Keratinocyte (primary cell): ENCODE results near the gene TMEM219. TPM values are rescaled to one million over a fixed set of nuclear protein-coding genes. Genes with fewer than 3 reads are reported as not detected.

Source experiments
- DNase-seq: peaks from one replicate; pipeline ENCODE4 v3.0.0-alpha.2; 2011; ENCODE audit warnings: low read depth, missing footprints, low spot score
- FAIRE-seq: peaks from 2 replicates; lab custom pipeline; 2011; peaks lifted over from hg19 to GRCh38; lab: Jason Lieb, UNC
- H2AFZ ChIP-seq: 2 replicates; pipeline ENCODE4 v1.6.0; 2012; ENCODE audit warnings: low read length, control low read depth, inconsistent platforms; ENCODE audit not compliant: control insufficient read depth
- H3K27ac ChIP-seq: 2 replicates; pipeline ENCODE4 v1.5.1; 2011; ENCODE audit warnings: low read length; ENCODE audit not compliant: control insufficient read depth, insufficient read depth
- H3K27me3 ChIP-seq: 3 replicates; pipeline ENCODE4 v1.6.0; 2011; ENCODE audit warnings: low read length; ENCODE audit not compliant: control insufficient read depth, insufficient read depth; ENCODE audit errors: extremely low read depth
- H3K36me3 ChIP-seq, 2 experiments: 2 replicates in 1 of 2; 3 replicates in 1 of 2; pipeline ENCODE4 v1.5.1; 2011; ENCODE audit warnings: low read length in 2 of 2, mild to moderate bottlenecking in 1 of 2; ENCODE audit not compliant: control insufficient read depth in 2 of 2, insufficient read depth in 2 of 2; ENCODE audit errors: extremely low read depth in 1 of 2
- H3K4me1 ChIP-seq: 3 replicates; pipeline ENCODE4 v1.5.1; 2011; ENCODE audit warnings: low read length; ENCODE audit not compliant: control insufficient read depth, insufficient read depth; ENCODE audit errors: extremely low read depth
- H3K4me2 ChIP-seq: 3 replicates; pipeline ENCODE4 v1.6.0; 2011; ENCODE audit warnings: low read depth, low read length; ENCODE audit not compliant: control insufficient read depth, insufficient read depth; ENCODE audit errors: extremely low read depth
- H3K4me3 ChIP-seq, 3 experiments: fragments of 200-600 bp in 1 of 3; sonication (generic) in 1 of 3; 2 replicates in 2 of 3; 3 replicates in 1 of 3; pipeline ENCODE4 v1.5.1; 2011 to 2016; ENCODE audit warnings: low read length in 3 of 3, mild to moderate bottlenecking in 3 of 3, control low read depth in 2 of 3, inconsistent platforms in 1 of 3, low read depth in 1 of 3, mixed read lengths in 1 of 3, mixed run types in 1 of 3, moderate library complexity in 1 of 3; ENCODE audit not compliant: control insufficient read depth in 2 of 3, insufficient read depth in 2 of 3; ENCODE audit errors: extremely low read depth in 1 of 3
- H3K79me2 ChIP-seq: 2 replicates; pipeline ENCODE4 v1.6.0; 2012; ENCODE audit warnings: low read length; ENCODE audit not compliant: control insufficient read depth, insufficient read depth
- H3K9ac ChIP-seq: 3 replicates; pipeline ENCODE4 v1.6.0; 2011; ENCODE audit warnings: low read length; ENCODE audit not compliant: control insufficient read depth, insufficient read depth; ENCODE audit errors: extremely low read depth
- H3K9me1 ChIP-seq: 3 replicates; pipeline ENCODE4 v1.6.0; 2011; ENCODE audit warnings: low read length; ENCODE audit not compliant: control insufficient read depth, insufficient read depth; ENCODE audit errors: extremely low read depth
- H3K9me3 ChIP-seq: 2 replicates; pipeline ENCODE4 v1.5.1; 2012; ENCODE audit warnings: low read depth, low read length; ENCODE audit not compliant: control insufficient read depth
- H4K20me1 ChIP-seq: 3 replicates; pipeline ENCODE4 v1.6.0; 2011; ENCODE audit warnings: low read length; ENCODE audit not compliant: control insufficient read depth, insufficient read depth; ENCODE audit errors: extremely low read depth
- CTCF ChIP-seq, 3 experiments: IDR thresholded peaks in 1 of 3; conservative IDR thresholded peaks in 1 of 3; optimal IDR thresholded peaks in 1 of 3; 2 replicates in 2 of 3; 3 replicates in 1 of 3; pipeline versions ENCODE3 to v1.5.1; 2011; ENCODE audit warnings: low read length in 3 of 3, mild to moderate bottlenecking in 3 of 3, moderate library complexity in 2 of 3, control low read depth in 1 of 3, inconsistent platforms in 1 of 3; ENCODE audit not compliant: insufficient read depth in 2 of 3; ENCODE audit errors: extremely low read depth in 1 of 3
- EZH2 ChIP-seq: IDR thresholded peaks from one replicate; pipeline ENCODE4 v1.6.1; 2012; ENCODE audit warnings: inconsistent platforms, mild to moderate bottlenecking, low read length, moderate library complexity
- dilution Hi-C: fragments of 300-500 bp; cut with MboI; formaldehyde crosslinking; loops from one replicate; pipeline ENCODE4 v1.7.0; 2020; ENCODE audit warnings: low sequenced_read_pairs; ENCODE audit not compliant: extremely low pct_ligation_motif_present
- polyA plus RNA-seq, 5 experiments: library from polyadenylated mRNA; depleted of rRNA in 3 of 5; stranded (reverse) in 3 of 5; stranded (forward) in 1 of 5; unstranded in 1 of 5; fragments of >200 nt; gene quantifications; 1 replicate in 1 of 5; 2 replicates in 3 of 5; 3 replicates in 1 of 5; pipeline versions ENCODE4 v1.2.1 to v1.2.3, GENCODE V29; 2011 to 2012; ENCODE audit warnings: missing spikeins in 2 of 5, low read depth in 1 of 5, low replicate concordance in 1 of 5

TMEM219 gene
- polyA plus RNA-seq, 1 donor (not counting 4 experiments of a cell fraction or from before 2014, with no cell fraction given) = 48.5 TPM

GRCh38 chr16:29947897-29948296, 14.0 kb upstream of the TMEM219 start:
- H3K36me3 ChIP-seq = no peaks in the 10 kb centered on the region
- peaks cover 15% of the 10 kb centered on the region for H3K4me1 ChIP-seq
- H3K9ac ChIP-seq = no peak overlapping the region
- TF ChIP-seq EZH2 = no peak
- no peak for TF ChIP-seq CTCF (optimal IDR thresholded peaks at IDR 0.05 in 1 of 3, IDR thresholded peaks at IDR 0.05 in 1 of 3, conservative IDR thresholded peaks at IDR 0.05 in 1 of 3; ENCODE audit: extremely low read depth in 1 of 3, insufficient read depth in 2 of 3, low read length in 3 of 3)
- no peak for DNase-seq
- no peaks in the 10 kb centered on the region for H3K9me1 ChIP-seq
- dilution Hi-C loops = no loop called here
- H3K4me3 ChIP-seq = no peak overlapping the region
- no peak overlapping the region for H3K27ac ChIP-seq
- no peaks in the 10 kb centered on the region for H3K9me3 ChIP-seq
- no peaks in the 10 kb centered on the region for H4K20me1 ChIP-seq
- H2AFZ ChIP-seq = no peak overlapping the region
- H3K79me2 ChIP-seq = no peaks in the 10 kb centered on the region
- H3K27me3 ChIP-seq = no peaks in the 10 kb centered on the region
- no peak for FAIRE-seq
- H3K4me2 ChIP-seq = no peak overlapping the region

GRCh38 chr16:29950806-29951461, 10.9 kb upstream of the TMEM219 start:
- Histone ChIP-seq H3K9me3 (no peaks in the 10 kb centered on the region), H3K79me2 (no peaks in the 10 kb centered on the region), H3K4me2 (no peak overlapping the region), H3K9me1 (no peaks in the 10 kb centered on the region), H3K4me1 (no peaks in the 10 kb centered on the region), H3K9ac (no peak overlapping the region), H3K4me3 (no peak overlapping the region), H3K27ac (no peak overlapping the region), H2AFZ (no peak overlapping the region), H4K20me1 (no peaks in the 10 kb centered on the region), H3K36me3 (no peaks in the 10 kb centered on the region), H3K27me3 (no peaks in the 10 kb centered on the region)
- DNase-seq (no peak), FAIRE-seq (no peak)
- dilution Hi-C loops = no loop called here
- TF ChIP-seq EZH2 (no peak), CTCF (optimal IDR thresholded peaks at IDR 0.05 in 1 of 3, IDR thresholded peaks at IDR 0.05 in 1 of 3, conservative IDR thresholded peaks at IDR 0.05 in 1 of 3; ENCODE audit: extremely low read depth in 1 of 3, insufficient read depth in 2 of 3, low read length in 3 of 3) (no peak)
